Glutamatergic neuron (in vitro differentiated cells): Measurements from ENCODE around the gene CCNY. TPM values are rescaled to one million over a fixed set of nuclear protein-coding genes. Genes with fewer than 3 reads are reported as not detected.

Experiments
- DNase-seq: peaks from one replicate; pipeline ENCODE4 v3.0.0; 2022
- H3K27ac Mint-ChIP-seq: one replicate; pipeline ENCODE4 v1.8.0; 2020; ENCODE audit warnings: mild to moderate bottlenecking, mixed read lengths, inconsistent platforms; ENCODE audit not compliant: unreplicated experiment
- H3K27me3 Mint-ChIP-seq: one replicate; pipeline ENCODE4 v1.8.0; 2020; ENCODE audit warnings: mild to moderate bottlenecking, moderate library complexity, mixed read lengths, inconsistent platforms; ENCODE audit not compliant: unreplicated experiment
- H3K36me3 Mint-ChIP-seq: one replicate; pipeline ENCODE4 v1.8.0; 2020; ENCODE audit warnings: mild to moderate bottlenecking, mixed read lengths, inconsistent platforms; ENCODE audit not compliant: unreplicated experiment
- H3K4me1 Mint-ChIP-seq: one replicate; pipeline ENCODE4 v1.8.0; 2020; ENCODE audit warnings: mild to moderate bottlenecking, low read depth, mixed read lengths, inconsistent platforms; ENCODE audit not compliant: unreplicated experiment
- H3K4me3 Mint-ChIP-seq: one replicate; pipeline ENCODE4 v1.8.0; 2020; ENCODE audit warnings: mild to moderate bottlenecking, mixed read lengths, inconsistent platforms; ENCODE audit not compliant: unreplicated experiment
- H3K9me3 Mint-ChIP-seq: one replicate; pipeline ENCODE4 v1.8.0; 2020; ENCODE audit warnings: mild to moderate bottlenecking, moderate library complexity, mixed read lengths, inconsistent platforms; ENCODE audit not compliant: unreplicated experiment
- CTCF ChIP-seq: fragments of 200-600 bp; sonication (generic); IDR thresholded peaks from one replicate; pipeline ENCODE4 v1.5.0; 2021; ENCODE audit not compliant: partially characterized antibody, unreplicated experiment
- total RNA-seq: library from RNA; stranded (reverse); fragmentation: NEBNext Ultra II Directional; extraction: Animal tissue kit (Norgen Biotek cat#: 25700); gene quantifications from one replicate; pipeline ENCODE4 v1.2.1, GENCODE V29; 2021; ENCODE audit not compliant: unreplicated experiment

Gene CCNY
- total RNA-seq, 1 donor from 2014 or later: 219 TPM

GRCh38 chr10:35613107-35613440 lies 276.8 kb downstream of the CCNY start:
- no peak overlapping the region for H3K27ac Mint-ChIP-seq
- peaks cover 7% of the 10 kb centered on the region for H3K9me3 Mint-ChIP-seq
- DNase-seq: no peak
- H3K4me3 Mint-ChIP-seq: no peak overlapping the region
- no peak for TF ChIP-seq CTCF
- peaks cover 8% of the 10 kb centered on the region for H3K27me3 Mint-ChIP-seq
- H3K36me3 Mint-ChIP-seq: peaks cover 10% of the 10 kb centered on the region
- H3K4me1 Mint-ChIP-seq: no peaks in the 10 kb centered on the region

GRCh38 chr10:35613597-35614226 lies 277.4 kb downstream of the CCNY start:
- no peak overlapping the region for H3K4me3 Mint-ChIP-seq
- TF ChIP-seq CTCF: no peak
- no peak overlapping the region for H3K27ac Mint-ChIP-seq
- DNase-seq: no peak
- no peaks in the 10 kb centered on the region for H3K4me1 Mint-ChIP-seq
- peaks cover 7% of the 10 kb centered on the region for H3K9me3 Mint-ChIP-seq
- H3K27me3 Mint-ChIP-seq: peaks cover 8% of the 10 kb centered on the region
- H3K36me3 Mint-ChIP-seq: peaks cover 10% of the 10 kb centered on the region

- peaks cover 5% of the 10 kb centered on the region for H3K9me3 Mint-ChIP-seq
- no peaks in the 10 kb centered on the region for H3K4me1 Mint-ChIP-seq
- TF ChIP-seq CTCF: no peak
- DNase-seq: no peak
- H3K27ac Mint-ChIP-seq: no peak overlapping the region
- peaks cover 10% of the 10 kb centered on the region for H3K36me3 Mint-ChIP-seq
- H3K27me3 Mint-ChIP-seq: peaks cover 8% of the 10 kb centered on the region
- H3K4me3 Mint-ChIP-seq: no peak overlapping the region
Measured at GRCh38 chr10:35614312-35614711, 278.0 kb downstream of the CCNY start.

Other genes starting within 250 kb of the CCNY start
- 45.5 TPM for gene CUL2, start 246.2 kb upstream of the CCNY start, total RNA-seq
- gene CREM, start 209.7 kb upstream of the CCNY start, total RNA-seq: 28.6 TPM